GM21528 (cell line): ENCODE results near the gene PRR22.
"Not testable (repeated sequence)": the region's sequence is repeated elsewhere in the genome, so short reads cannot be mapped to it uniquely, and the experiment has no call there.

Source experiments
- ATAC-seq: cut with Tn5 transposase; IDR thresholded peaks from one replicate; pipeline ENCODE4 v1.9.1; 2021; ENCODE audit warnings: mild to moderate bottlenecking, moderate library complexity; ENCODE audit not compliant: unreplicated experiment, low FRiP score

Gene PRR22

DNA sequence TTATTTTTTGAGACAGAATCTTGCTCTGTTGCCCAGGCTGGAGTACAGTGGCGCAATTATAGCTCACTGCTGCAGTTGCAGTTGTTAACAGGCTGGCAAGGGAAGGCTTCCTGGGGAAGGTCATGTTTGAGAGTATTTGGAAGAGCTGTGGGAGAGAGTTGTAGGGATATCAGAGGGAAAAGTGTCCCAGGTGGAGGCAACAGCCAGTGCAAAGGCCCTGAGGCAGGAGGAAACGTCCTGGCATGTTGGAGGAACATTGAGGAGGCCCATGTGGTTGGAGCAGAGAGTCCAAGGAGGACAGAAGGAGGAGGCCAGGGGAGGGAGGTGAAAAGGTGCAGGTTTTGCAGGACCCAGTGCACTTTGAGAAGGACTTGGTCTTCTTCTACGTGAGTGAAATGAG is 8.6 kb upstream of the PRR22 start:
- no peak for ATAC-seq

DNA sequence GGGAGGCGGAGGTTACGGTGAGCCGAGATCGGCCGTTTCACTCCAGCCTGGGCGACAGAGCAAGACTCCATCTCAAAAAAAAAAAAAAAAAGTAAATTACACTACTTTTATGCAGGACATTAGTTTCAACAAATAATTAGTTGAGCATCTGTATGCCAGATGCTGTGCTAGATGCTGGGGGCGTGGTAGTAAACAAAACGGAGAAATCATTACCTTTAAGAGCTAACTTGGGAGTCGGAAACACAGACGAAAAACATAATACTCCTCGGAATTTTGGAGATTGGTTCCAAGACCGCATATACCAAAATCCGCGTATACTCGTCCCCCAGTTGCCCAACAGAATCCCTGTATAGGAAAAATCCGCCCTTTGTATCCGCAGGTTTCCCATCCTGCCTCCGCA is 7.7 kb upstream of the PRR22 start:
- ATAC-seq, result no peak

DNA sequence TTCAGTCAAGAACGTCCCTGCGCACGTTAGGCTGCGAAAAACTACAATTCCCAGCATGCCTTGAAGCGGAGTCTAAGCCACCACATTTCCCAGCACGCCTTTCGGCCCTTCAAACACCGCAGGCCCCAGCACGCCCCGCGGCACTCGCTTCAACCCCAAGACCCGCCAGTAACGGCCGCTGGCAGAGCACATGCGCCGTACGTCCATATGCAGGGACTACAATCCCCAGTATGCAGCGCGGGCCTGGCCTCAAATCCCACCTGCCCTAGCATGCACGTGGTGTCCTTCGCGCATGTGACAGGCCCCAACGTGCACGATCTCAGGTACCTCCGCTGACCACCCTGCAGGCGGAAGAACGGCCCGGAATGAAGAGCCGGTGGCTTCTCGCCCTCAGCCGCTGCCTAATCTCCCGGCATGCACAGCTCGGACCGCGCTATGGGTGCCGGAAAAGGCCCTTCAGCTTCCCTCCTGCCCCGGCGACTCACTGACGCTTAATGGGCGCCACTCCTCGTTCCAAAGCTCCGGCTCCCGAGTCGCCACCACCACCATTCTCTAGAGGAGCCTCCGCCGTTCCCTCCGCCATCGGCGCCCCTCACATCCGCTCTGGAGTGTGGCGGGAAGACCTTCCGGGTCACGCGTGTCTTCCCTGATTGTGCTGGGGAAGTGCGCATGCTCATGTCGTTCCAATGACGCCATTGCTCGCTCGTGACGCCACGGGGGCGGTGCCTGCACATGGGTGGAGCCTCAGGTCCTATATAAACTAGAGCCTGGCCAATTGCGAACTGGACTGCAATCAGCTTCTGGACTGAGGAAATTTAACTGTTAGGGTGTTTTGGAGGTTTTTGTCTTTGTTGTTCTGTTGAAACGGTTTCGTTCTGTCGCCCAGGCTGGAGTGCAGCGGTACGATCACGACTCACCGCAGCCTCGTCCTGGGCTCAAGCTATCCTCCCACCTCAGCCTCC is 6.3 kb upstream of the PRR22 start, which contains the start of gene DUS3L:
TSS of gene DUS3L (minus strand) at position 605 of the 962 bp plus-strand sequence. CDS start at position 583, 22 bp downstream.
- ATAC-seq, result peak; percentile 87

DNA sequence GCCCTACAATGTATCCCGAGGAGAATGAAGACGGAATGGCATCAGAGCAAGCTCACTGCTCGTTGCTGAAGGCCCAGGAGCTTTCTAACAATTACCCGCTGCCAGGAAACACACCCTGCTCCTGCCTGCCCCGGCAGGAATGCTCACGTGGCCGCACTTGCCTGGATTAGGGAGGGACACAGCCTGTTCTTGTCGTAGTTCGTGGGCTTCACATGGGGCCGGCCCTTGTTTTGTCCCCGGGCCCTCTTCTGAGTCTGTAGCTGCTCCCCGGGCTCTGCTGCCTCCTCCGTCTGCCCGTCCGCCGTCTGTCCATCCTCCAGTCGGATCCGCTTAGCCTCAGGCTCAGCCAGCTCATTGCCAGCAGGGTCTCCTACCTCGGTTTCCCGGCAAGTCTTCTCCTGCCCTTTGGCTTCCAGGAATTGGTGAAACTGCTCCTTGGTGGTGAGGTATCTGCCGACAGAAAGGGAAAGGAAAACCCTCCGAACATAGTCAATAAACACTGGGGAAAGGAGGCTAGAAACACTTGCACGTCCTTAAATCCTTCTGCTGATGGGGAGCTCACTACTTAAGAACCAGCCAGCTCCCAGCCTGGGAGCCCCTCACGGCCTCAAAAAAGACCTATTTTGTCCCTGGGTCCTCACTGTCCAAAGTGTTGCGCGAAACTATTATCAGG is 5.5 kb upstream of the PRR22 start:
- ATAC-seq, result no peak

DNA sequence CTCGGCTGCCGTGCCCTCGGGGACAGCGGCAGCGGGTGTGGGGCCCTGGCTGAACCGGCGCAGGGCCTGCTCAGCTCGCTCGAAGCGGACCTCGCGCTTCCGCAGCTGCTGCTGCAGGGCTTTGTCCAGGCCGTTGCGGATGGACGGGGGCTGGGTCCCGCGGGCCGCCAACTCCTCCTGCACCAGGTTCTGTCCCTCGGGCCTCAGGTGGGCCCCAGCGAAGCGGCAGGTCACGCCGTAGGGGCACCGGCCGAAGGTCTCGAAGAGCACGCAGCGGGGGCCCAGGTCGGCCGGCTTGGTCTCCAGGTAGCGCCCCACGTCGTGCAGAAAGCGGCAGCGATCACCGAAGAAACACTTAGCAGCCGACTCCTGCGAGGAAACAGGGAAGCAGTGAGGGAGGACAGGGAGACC is 4.8 kb upstream of the PRR22 start:
- ATAC-seq, result no peak

DNA sequence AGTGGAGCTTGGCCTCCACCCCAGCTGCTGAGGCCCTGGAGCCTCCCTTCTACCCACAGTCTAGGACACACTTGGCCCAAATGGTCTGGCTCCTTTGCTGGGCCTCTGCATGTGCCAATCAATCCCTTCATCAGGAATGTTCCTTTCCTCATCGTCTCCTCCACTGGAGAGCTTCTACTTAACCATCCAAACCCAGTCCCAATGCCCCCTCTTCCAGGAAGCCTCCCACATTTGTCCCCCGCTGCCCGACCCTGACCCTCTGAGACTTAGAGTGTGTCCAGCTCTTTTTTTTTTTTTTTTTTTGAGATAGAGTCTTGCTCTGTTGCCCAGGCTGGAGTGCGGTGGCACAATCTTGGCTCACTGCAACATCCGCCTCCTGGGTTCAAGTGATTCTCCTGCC is 3.9 kb upstream of the PRR22 start:
- no peak for ATAC-seq

DNA sequence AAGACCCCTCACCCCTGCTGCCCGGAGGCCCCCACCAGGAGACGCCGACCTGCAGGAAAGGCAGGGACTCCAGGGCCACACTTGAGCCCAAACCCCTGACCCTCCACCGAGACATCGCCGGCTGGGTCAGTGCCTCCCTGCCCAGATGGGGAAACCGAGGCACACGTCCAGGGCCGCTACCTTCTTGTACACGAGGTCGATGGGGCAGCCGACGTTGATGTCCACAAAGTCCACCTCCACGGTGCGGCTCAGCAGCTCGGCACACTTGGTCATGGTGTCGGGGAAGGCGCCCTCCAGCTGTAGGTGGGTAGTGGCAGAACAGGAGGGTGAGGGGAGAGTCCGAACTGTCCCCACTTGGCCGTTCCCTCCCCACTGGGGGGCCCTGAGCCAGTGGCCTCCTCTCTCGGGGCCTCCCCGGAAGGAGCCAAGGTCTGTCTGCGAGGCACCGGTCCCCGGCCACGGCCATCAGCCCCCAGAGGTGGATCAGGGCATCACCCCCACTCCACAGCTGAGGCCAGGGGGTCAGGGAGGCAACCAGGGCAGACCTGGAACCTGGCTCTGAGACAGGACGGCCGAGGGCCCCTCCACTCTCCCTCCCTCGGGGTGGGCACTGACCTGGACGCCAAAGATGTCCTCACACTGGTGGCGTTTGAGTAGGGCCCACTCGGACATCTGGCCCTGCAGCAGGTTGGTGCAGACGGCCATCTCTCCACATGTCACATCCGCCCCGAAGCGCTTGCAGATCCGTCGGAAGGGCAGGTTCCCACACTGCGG is 3.0 kb upstream of the PRR22 start:
- no peak for ATAC-seq

DNA sequence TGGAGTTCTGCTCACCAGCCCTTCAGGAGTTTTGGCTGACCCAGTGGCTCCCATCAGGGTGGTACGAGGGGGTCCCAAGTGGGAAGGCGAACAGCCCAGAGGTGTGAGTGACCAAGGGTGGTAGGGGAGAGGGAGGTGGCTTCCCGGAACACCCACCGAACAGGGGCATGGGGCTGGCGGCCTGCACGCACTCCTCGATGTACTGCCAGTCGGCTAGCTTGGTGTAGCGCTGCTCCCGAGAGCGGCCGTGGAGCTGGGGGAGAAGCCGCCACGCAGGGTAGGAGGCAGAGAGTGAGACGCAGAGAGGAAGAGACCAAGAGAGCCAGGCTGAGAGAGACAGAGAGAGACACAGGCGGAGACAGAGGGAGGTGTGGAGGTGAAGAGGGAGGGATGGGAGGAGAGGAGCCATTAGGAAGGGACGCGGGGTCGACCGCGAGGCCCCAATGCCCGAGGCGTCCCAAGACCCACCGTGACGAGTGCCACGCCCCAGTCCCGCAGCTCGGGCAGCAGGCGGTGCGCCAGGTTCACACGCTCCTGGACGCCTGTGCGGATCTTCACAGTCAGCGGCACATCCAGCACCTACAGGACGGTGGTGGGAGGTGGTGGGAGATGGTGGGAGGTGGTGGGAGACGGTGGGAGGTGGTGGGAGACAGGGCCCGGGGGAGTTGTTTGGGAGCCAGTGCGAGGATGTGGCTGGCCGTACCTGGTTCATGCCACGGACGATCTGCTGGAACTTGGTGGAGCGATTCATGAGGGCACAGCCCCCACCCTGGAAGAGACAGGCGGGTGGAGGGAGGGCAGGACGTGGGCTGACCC is 2.3 kb upstream of the PRR22 start:
- ATAC-seq, result no peak

DNA sequence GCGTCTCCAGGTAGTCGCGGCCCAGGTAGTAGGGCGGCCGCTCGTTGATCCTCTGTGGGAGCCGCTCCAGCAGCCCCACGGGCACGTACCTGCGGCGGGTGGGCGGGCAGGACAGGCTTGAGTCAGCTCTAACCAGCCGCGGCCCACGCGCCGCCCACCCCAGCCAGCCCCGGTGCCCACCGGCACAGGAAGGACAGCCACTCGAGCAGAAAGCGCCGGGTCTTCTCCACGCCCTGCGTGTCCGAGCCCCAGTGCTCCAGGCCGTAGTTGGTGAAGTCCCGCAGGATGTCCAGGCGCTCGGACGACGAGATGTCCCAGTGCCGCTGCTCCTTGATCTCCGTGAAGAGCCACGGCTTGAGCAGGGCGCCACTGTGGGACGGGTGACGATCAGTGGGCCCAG is 877 bp upstream of the PRR22 start:
- ATAC-seq, result no peak

DNA sequence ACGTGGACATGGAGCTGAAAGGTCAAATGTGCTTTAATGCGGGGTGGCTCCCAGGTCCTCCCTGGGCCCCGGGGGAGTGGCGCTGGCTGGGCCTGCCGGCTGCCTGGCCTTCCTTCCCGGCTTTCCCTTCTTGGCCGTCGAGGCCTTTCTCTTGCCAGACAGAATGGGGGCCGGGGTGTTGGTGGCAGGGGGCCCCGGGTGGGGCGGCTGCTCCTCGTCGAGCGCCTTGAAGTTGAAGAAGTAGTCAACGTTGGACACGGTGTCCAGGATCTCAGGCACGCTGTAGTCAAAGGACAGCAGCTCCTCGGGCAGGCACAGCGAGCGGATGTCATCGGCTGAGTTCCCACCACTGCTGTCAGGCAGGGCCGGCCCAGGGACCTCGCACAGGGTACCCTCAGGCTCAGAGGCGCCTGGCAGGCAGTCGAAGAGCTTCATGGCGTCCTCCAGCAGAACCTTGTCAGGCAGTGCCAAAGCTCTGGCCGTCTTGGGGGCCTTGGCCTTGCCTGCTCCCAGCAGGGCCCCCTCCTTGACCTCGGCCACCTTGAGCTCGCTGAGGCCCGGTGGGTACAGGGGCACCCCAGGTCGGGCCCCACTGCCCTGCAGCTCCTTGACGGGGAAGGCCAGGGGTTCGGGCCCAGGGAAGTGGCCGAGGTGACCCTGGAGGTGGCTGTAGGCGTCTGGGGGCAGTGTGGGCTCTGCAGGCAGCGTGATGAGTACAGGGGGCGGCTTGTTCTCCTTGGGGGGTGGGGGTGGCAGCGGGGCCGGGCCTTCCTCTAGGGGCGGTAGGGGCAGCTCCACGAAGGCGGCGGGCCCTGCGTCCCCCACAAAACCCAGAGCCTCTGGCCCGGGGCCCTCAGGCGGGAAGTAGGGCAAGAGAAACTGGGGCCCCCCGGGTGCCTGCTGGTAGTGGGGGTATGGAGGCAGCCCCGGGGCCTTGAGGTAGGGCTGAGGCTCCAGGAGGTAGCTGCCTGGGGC is 1.3 kb downstream of the PRR22 start:
- no peak for ATAC-seq

DNA sequence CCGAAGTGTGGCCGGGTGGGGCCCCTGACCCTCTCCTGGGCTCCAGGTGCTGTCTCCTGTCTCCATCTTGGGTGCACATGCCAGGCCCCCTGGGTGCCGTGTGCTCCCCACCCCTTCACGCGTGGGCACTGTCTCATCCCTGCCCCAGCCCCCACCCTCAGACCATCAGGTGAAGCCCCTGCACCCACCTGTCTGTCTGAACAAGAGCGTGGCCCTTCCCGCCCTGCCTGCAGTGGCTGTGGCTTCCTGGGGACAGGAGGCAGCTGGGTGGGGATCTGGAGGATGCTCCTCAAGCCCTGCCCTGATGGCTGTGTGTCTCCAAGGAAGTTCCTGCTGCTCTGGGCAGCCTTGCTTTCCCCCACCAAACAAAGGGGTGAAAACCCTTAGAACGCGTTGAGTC is 2.2 kb downstream of the PRR22 start:
- no peak for ATAC-seq

DNA sequence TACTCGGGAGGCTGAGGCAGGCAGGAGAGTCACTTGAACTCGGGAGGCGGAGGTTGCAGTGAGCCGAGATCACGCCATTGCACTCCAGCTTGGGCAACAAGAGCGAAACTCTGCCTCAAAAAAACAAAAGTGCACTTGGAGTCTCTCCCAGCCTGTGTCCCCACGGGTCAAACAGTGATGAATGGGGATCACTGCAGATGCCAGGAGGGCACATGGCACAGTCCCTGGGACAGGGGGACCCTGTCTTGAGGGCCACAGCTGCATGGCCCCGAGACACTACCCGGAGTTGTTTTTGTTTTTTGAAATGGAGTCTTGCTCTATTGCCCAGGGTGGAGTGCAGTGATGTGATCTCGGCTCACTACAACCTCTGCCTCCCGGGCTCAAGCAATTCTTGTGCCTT is 3.6 kb downstream of the PRR22 start:
- ATAC-seq, result not testable (repeated sequence)

DNA sequence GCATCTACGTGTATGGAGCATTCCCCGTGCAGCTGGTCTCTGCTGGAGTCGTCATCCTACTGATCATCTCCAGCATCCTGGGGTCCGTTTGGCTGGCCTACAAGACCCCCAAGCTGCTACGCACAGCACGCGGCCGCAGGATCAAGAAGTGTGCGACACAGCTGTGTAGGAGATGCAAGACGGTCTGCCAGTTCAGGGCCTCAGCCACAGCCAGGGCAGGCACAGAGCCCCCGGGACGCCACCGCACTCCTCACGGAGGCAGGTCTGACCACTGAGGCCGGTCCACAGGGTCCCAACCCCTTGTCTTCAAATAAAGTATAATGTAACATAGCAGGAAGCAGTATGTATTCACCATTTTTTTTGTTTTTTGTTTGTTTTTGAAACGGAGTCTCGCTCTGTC is 6.1 kb downstream of the PRR22 start:
- ATAC-seq, result no peak

DNA sequence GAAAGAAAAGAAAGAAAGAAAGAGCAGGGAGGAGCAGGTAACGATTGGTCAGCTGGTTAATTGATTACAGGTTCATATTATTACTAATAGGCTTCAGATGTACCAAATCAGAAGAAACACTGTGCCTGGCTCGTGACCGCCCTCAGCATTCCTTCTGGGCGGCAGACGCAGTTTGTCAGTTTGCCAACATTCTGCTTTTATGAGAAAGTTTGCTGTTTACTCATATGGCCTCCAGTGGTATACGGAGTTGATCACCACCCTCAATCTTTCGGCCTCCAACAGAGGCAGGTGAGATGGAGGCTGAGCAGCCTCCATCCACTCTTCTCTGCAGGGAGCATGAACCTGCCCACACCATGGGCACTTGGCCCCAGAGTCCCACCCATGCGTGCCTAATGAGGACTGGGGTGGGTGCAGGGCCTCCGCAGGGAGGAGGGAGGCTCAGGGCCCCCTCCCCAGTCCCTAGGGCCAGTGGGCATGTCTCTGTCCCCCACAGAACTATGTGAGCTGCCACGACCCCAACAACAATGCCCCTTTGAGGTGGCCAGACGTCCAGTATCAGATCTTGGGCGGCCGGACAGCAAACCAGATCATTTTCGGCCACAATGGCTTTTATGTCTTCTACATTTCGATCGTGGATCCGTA is 8.8 kb downstream of the PRR22 start:
- ATAC-seq, result no peak

DNA sequence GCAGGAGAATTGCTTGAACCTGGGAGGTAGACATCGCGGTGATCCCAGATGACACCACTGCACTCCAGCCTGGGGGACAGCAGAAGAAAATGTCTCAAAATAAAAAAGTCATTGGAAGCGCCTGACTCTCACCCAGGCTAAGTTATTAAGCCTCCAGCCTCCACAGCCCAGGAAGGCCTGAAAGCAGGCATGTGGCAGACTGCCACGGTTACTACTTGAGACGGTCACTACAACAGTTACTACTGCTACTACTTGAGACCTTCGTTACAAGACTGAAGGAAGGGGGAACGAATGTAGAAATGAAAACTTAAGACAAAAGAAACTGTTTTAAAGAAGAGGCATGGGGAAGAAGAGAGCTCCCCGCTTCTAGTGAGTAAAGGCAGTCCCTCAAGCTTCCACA is 9.6 kb downstream of the PRR22 start:
- ATAC-seq, result no peak

DNA sequence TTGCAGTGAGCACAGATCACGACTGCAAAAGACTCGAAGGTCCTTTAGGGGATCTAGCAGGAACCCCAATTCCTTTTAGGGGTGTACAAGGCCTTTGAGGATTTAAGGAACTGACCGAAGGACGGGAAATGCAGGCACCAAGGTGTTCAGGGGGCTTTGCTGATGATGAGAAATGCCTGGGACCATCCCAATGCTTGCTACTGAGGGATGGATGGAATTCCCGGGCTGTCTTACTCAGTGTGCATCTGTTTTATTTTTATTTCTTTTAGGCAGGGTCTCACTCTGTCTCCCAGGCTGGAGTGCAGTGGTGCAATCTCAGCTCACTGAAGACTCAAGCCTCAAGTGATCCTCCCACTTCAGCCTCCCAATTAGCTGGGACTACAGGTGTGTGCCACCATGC is 11.3 kb downstream of the PRR22 start:
- no peak for ATAC-seq

DNA sequence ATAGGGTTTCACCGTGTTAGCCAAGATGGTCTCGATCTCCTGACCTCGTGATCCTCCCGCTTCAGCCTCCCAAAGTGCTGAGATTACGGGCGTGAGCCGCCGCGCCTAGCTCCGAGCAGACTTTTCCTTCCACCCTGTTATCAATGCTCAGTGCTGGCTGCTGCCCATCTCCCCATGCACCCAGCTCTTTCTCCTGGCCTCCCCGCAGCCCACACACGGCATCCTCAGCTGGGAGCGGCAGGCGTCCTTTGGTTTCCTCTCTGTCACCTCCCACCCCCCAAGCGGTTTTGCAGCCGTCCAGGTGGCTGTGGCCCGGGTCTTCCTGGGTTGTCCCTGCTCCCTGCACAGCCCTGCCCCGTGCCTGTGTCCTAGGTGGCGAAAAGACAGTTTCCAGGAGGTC is 12.1 kb downstream of the PRR22 start:
- ATAC-seq, result no peak

DNA sequence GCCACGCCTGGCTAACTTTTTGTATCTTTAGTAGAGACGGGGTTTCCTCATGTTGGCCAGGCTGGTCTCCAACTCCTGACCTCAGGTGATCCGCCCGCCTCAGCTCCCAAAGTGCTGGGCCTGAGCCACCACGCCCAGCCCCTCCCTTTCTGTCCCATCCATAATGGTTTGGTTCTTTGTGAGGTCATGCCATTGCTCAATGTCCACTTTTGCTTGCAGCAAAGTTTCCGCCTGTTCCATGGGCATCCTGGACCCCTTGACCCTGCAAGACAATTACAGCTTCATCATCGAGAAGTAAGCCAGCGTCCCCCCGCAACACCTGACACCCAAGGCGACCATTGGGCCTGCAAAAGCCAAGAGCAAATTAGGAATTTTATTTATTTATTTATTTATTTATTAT is 16.6 kb downstream of the PRR22 start:
- ATAC-seq, result no peak

DNA sequence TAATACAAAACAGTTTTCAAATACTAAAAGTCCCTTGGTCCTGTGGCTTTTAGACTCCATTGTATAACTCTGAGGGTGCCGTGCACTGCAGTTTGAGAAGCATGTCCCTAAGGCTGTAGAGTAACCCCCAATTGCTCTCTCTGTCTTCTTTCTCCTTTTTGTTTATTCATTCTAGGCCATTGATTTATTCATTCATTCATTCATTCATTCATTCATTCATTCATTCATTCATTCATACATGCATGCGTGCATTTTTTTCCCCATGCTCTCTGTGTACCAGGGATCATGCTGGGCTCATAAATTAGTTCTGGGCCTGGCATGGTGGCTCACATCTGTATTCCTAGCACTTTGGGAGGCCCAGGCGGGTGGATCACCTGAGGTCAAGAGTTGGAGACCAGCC is 19.3 kb downstream of the PRR22 start:
- ATAC-seq, result no peak
